GM18867 (cell line): ENCODE data around the gene SMIM3.
A peak's percentile ranks its signal among the peaks of the same experiment; 100 is the strongest.
"Not testable (repeated sequence)": the region's sequence is repeated elsewhere in the genome, so short reads cannot be mapped to it uniquely, and the experiment has no call there.

Experiments
- ATAC-seq: cut with Tn5 transposase; IDR thresholded peaks from one replicate; pipeline ENCODE4 v1.9.1; 2021; ENCODE audit warnings: mild to moderate bottlenecking, moderate library complexity; ENCODE audit not compliant: unreplicated experiment

Gene SMIM3

GRCh38 chr5:150793423-150793888, 14.9 kb downstream of the SMIM3 start:
- not testable (repeated sequence) for ATAC-seq

GRCh38 chr5:150794927-150795326, 16.4 kb downstream of the SMIM3 start:
- no peak for ATAC-seq

- ATAC-seq: no peak
Measured at GRCh38 chr5:150797384-150797783, 18.8 kb downstream of the SMIM3 start.

GRCh38 chr5:150801117-150801927, 22.8 kb downstream of the SMIM3 start:
- peak; percentile 62 for ATAC-seq

GRCh38 chr5:150804388-150804787, 25.8 kb downstream of the SMIM3 start:
- ATAC-seq: no peak

GRCh38 chr5:150809363-150809762, 30.8 kb downstream of the SMIM3 start:
- ATAC-seq: no peak

- ATAC-seq: no peak
Measured at GRCh38 chr5:150815010-150815409, 36.5 kb downstream of the SMIM3 start.

- no peak for ATAC-seq
Measured at GRCh38 chr5:150816946-150817345, 38.4 kb downstream of the SMIM3 start.

GRCh38 chr5:150829744-150830143, 51.2 kb downstream of the SMIM3 start:
- ATAC-seq: no peak

GRCh38 chr5:150831821-150832220, 53.3 kb downstream of the SMIM3 start:
- ATAC-seq: not testable (repeated sequence)

- ATAC-seq: no peak
Measured at GRCh38 chr5:150836064-150836463, 57.5 kb downstream of the SMIM3 start.

- ATAC-seq: no peak
Measured at GRCh38 chr5:150836703-150837102, 58.1 kb downstream of the SMIM3 start.

GRCh38 chr5:150845185-150845859, 66.8 kb downstream of the SMIM3 start:
- not testable (repeated sequence) for ATAC-seq

GRCh38 chr5:150846308-150846653, 67.7 kb downstream of the SMIM3 start, which contains the start of gene IRGM:
TSS of gene IRGM (plus strand) at chr5:150846521. CDS start at chr5:150848124, 1,603 bp downstream.
- not testable (repeated sequence) for ATAC-seq
